Liver (tissue), 9 donors: ENCODE measurements around the gene GPR183. TPM values are rescaled to one million over a fixed set of nuclear protein-coding genes. Genes with fewer than 3 reads are reported as not detected.

Experiments used
- DNase-seq: peaks from one replicate; pipeline ENCODE4 v3.0.0-alpha.2; 2017; ENCODE audit warnings: low spot score
- H3K27ac ChIP-seq, 2 donors: one replicate each; pipeline ENCODE4 v1.7.0; 2013; ENCODE audit warnings: inconsistent platforms in 2 of 2, low read length in 2 of 2, control low read depth in 1 of 2, low read depth in 1 of 2, mild to moderate bottlenecking in 1 of 2
- H3K27me3 ChIP-seq, 4 donors: one replicate each; pipeline versions ENCODE4 v1.6.1 to v1.7.0; 2013; ENCODE audit warnings: low read length in 3 of 4, inconsistent platforms in 1 of 4, mild to moderate bottlenecking in 1 of 4, moderate library complexity in 1 of 4; ENCODE audit not compliant: control insufficient read depth in 4 of 4, insufficient read depth in 4 of 4
- H3K36me3 ChIP-seq, 4 donors: one replicate each; pipeline versions ENCODE4 v1.6.1 to v1.7.0; 2013; ENCODE audit warnings: low read length in 3 of 4, mild to moderate bottlenecking in 3 of 4, low read depth in 1 of 4, moderate library complexity in 1 of 4; ENCODE audit not compliant: control insufficient read depth in 4 of 4, insufficient read depth in 3 of 4
- H3K4me1 ChIP-seq, 4 donors: one replicate each; pipeline versions ENCODE4 v1.6.1 to v1.7.0; 2013; ENCODE audit warnings: low read length in 3 of 4, mild to moderate bottlenecking in 3 of 4, moderate library complexity in 1 of 4; ENCODE audit not compliant: control insufficient read depth in 4 of 4, insufficient read depth in 4 of 4
- H3K4me3 ChIP-seq, 3 donors: one replicate each; pipeline versions ENCODE4 v1.6.1 to v1.7.0; 2013; ENCODE audit warnings: low read length in 3 of 3, control low read depth in 1 of 3, low read depth in 1 of 3, mild to moderate bottlenecking in 1 of 3
- H3K9ac ChIP-seq, 2 donors: one replicate each; pipeline ENCODE4 v1.7.0; 2013; ENCODE audit warnings: low read length in 2 of 2, mild to moderate bottlenecking in 2 of 2, moderate library complexity in 2 of 2, control low read depth in 1 of 2, low read depth in 1 of 2
- H3K9me3 ChIP-seq, 4 donors: one replicate each; pipeline versions ENCODE4 v1.6.1 to v1.7.0; 2013; ENCODE audit warnings: low read length in 3 of 4; ENCODE audit not compliant: control insufficient read depth in 4 of 4
- ATF3 ChIP-seq: IDR thresholded peaks from 2 replicates; pipeline ENCODE4 v1.6.1; 2016; ENCODE audit warnings: antibody characterized with exemption
- EGR1 ChIP-seq, 2 donors: IDR thresholded peaks; 2 replicates each; pipeline ENCODE4 v1.6.1; 2016 to 2018; ENCODE audit warnings: antibody characterized with exemption in 2 of 2, low read depth in 2 of 2
- FOXA1 ChIP-seq: IDR thresholded peaks from 2 replicates; pipeline ENCODE4 v1.6.1; 2016; ENCODE audit warnings: antibody characterized with exemption
- FOXA2 ChIP-seq: IDR thresholded peaks from 2 replicates; pipeline ENCODE4 v1.6.1; 2016; ENCODE audit warnings: antibody characterized with exemption
- GABPA ChIP-seq, 2 donors: IDR thresholded peaks in 1 of 2; conservative IDR thresholded peaks in 1 of 2; 2 replicates each; pipeline ENCODE4 v1.6.1; 2016; ENCODE audit warnings: antibody characterized with exemption in 2 of 2, mild to moderate bottlenecking in 1 of 2, moderate library complexity in 1 of 2
- HNF4A ChIP-seq, 2 donors: conservative IDR thresholded peaks; 2 replicates each; pipeline ENCODE4 v1.6.1; 2016; ENCODE audit warnings: antibody characterized with exemption in 2 of 2, mild to moderate bottlenecking in 2 of 2
- HNF4G ChIP-seq: IDR thresholded peaks from 2 replicates; pipeline ENCODE4 v1.6.1; 2016; ENCODE audit warnings: antibody characterized with exemption
- JUND ChIP-seq, 2 donors: IDR thresholded peaks; 2 replicates each; pipeline ENCODE4 v1.6.1; 2016; ENCODE audit warnings: antibody characterized with exemption in 2 of 2
- MAX ChIP-seq: IDR thresholded peaks from 2 replicates; pipeline ENCODE4 v1.6.1; 2016; ENCODE audit warnings: antibody characterized with exemption
- NR2F2 ChIP-seq: IDR thresholded peaks from 2 replicates; pipeline ENCODE4 v1.6.1; 2016; ENCODE audit warnings: antibody characterized with exemption
- RAD21 ChIP-seq, 2 donors: IDR thresholded peaks; 2 replicates each; pipeline ENCODE4 v1.6.1; 2016; ENCODE audit warnings: antibody characterized with exemption in 2 of 2, mild to moderate bottlenecking in 2 of 2
- RXRA ChIP-seq, 2 donors: IDR thresholded peaks; 2 replicates each; pipeline ENCODE4 v1.6.1; 2017 to 2018; ENCODE audit warnings: antibody characterized with exemption in 2 of 2, mild to moderate bottlenecking in 1 of 2
- TAF1 ChIP-seq: conservative IDR thresholded peaks from 2 replicates; pipeline ENCODE4 v1.6.1; 2016; ENCODE audit warnings: antibody characterized with exemption, mild to moderate bottlenecking
- YY1 ChIP-seq: IDR thresholded peaks from 2 replicates; pipeline ENCODE4 v1.6.1; 2016; ENCODE audit warnings: antibody characterized with exemption, mild to moderate bottlenecking
- WGBS: extraction: QIAGEN DNeasy Blood & Tissue Kit; methylation state at CpG from one replicate; pipeline ENCODE4 v1.1.7; 2013; 5-methylcytosine and 5-hydroxymethylcytosine counted together
- polyA plus RNA-seq, 2 donors: library from polyadenylated mRNA; stranded (reverse) in 1 of 2; unstranded in 1 of 2; fragments of 200-250 nt in 1 of 2; fragments of >200 nt in 1 of 2; fragmentation: Nextera tagmentation in 1 of 2; extraction: Ambion mirVana in 1 of 2; gene quantifications; one replicate each; pipeline versions ENCODE4 v1.2.1 to v1.2.3, GENCODE V29; 2013 to 2015
- total RNA-seq, 2 donors: library from RNA; depleted of rRNA; stranded (reverse); fragments of >200 nt; gene quantifications; one replicate each; pipeline ENCODE4 v1.2.3, GENCODE V29; 2014
- TF ChIP-seq, protein P1 (sequence below): fragments of 150-350 bp; IDR thresholded peaks from 2 replicates; pipeline ENCODE4 v1.5.1; 2017; ENCODE audit warnings: improper control_type of control experiment, low read depth, low read length; ENCODE audit not compliant: missing input control
- TF ChIP-seq, protein P2 (sequence below): IDR thresholded peaks from 2 replicates; pipeline ENCODE4 v1.6.1; 2016; ENCODE audit warnings: antibody characterized with exemption, mild to moderate bottlenecking
- donor health status: healthy.
- donor health status: healthy.
- donor health status: healthy.
- donor health status: healthy.
- donor health status: healthy.

GPR183 gene
- total and polyA plus RNA-seq, 4 donors, result 0.89 to 4.3 (median 2.9) TPM

DNA sequence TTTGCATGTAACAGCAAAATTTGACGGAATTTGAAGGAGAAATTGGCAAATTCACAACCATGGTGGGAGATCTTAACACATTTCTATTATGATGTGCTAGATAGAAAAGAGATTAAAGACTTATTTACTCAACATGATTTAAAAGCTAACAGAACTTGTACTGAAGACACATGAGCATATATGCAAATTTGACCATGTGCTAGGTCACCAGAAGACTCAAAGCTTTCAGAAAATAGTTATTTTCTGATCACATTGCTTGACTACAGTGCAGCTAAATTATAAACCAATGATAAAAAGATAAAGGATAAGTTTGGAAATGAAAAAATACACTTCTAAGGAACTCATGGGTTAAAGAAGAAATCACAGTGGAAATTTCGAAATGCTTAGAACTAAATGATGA, 9.1 kb downstream of the GPR183 start:
- DNase-seq, result no peak
- no peaks in the 10 kb centered on the region for H3K27me3 ChIP-seq
- H3K27ac ChIP-seq, result no peak overlapping the region
- H3K9ac ChIP-seq, result no peak overlapping the region
- no peak overlapping the region for H3K4me3 ChIP-seq
- no peak for TF ChIP-seq YY1
- TF ChIP-seq RXRA (IDR thresholded peaks at IDR 0.05), result no peak
- TF ChIP-seq, protein P1, sequence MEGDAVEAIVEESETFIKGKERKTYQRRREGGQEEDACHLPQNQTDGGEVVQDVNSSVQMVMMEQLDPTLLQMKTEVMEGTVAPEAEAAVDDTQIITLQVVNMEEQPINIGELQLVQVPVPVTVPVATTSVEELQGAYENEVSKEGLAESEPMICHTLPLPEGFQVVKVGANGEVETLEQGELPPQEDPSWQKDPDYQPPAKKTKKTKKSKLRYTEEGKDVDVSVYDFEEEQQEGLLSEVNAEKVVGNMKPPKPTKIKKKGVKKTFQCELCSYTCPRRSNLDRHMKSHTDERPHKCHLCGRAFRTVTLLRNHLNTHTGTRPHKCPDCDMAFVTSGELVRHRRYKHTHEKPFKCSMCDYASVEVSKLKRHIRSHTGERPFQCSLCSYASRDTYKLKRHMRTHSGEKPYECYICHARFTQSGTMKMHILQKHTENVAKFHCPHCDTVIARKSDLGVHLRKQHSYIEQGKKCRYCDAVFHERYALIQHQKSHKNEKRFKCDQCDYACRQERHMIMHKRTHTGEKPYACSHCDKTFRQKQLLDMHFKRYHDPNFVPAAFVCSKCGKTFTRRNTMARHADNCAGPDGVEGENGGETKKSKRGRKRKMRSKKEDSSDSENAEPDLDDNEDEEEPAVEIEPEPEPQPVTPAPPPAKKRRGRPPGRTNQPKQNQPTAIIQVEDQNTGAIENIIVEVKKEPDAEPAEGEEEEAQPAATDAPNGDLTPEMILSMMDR, result no peak
- no peak for TF ChIP-seq NR2F2
- TF ChIP-seq GABPA (IDR thresholded peaks at IDR 0.05 in 1 of 2, conservative IDR thresholded peaks at IDR 0.05 in 1 of 2), result no peak
- no peaks in the 10 kb centered on the region for H3K9me3 ChIP-seq
- 88% methylated on average over 2 of the region's 2 CpGs for WGBS
- H3K36me3 ChIP-seq, result peaks cover 0 to 3% (median 0%) of the 10 kb centered on the region in 4 donors
- peaks cover 0 to 2% (median 0%) of the 10 kb centered on the region in 4 donors for H3K4me1 ChIP-seq

- Histone ChIP-seq H3K9ac (no peak overlapping the region), H3K4me3 (no peak overlapping the region), H3K36me3 (peaks cover 0 to 3% (median 0%) of the 10 kb centered on the region in 4 donors), H3K27me3 (no peaks in the 10 kb centered on the region), H3K27ac (no peak overlapping the region), H3K4me1 (peaks cover 0 to 2% (median 0%) of the 10 kb centered on the region in 4 donors), H3K9me3 (no peaks in the 10 kb centered on the region)
- TF ChIP-seq ATF3 (no peak), TAF1 (no peak), EGR1 (IDR thresholded peaks at IDR 0.05; ENCODE audit: low read depth in 2 of 2) (no peak), FOXA2 (no peak), MAX (no peak), HNF4G (no peak)
- no peak for DNase-seq
These were observed 9.9 kb downstream of the GPR183 start for GRCh38 chr13:99297331-99297730.

DNA sequence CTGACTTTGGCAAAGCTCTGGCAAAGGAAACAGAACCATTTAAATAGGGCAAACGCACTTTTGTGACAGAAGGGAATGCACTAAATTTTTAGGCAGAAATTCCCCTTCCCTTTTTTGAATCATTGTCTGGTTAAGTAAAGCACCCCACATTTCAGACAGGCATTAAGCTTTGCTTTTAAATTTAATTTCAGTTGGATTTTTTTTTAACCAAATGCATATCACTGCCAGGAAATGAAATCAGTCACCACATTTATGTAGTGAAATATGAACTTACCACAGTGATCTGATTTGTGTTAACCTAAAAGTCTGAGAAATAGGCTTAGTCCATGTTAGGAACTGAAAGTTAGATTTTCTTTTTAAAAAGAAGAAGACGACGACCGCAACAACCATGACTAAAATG, 10.8 kb downstream of the GPR183 start:
- DNase-seq, result no peak
- no peak overlapping the region for H3K9ac ChIP-seq
- no peaks in the 10 kb centered on the region for H3K9me3 ChIP-seq
- TF ChIP-seq GABPA (IDR thresholded peaks at IDR 0.05 in 1 of 2, conservative IDR thresholded peaks at IDR 0.05 in 1 of 2), result no peak
- TF ChIP-seq HNF4A (conservative IDR thresholded peaks at IDR 0.05), result no peak
- TF ChIP-seq TAF1, result no peak
- no peak for TF ChIP-seq JUND (IDR thresholded peaks at IDR 0.05)
- TF ChIP-seq RAD21 (IDR thresholded peaks at IDR 0.05), result no peak
- TF ChIP-seq, protein P2, sequence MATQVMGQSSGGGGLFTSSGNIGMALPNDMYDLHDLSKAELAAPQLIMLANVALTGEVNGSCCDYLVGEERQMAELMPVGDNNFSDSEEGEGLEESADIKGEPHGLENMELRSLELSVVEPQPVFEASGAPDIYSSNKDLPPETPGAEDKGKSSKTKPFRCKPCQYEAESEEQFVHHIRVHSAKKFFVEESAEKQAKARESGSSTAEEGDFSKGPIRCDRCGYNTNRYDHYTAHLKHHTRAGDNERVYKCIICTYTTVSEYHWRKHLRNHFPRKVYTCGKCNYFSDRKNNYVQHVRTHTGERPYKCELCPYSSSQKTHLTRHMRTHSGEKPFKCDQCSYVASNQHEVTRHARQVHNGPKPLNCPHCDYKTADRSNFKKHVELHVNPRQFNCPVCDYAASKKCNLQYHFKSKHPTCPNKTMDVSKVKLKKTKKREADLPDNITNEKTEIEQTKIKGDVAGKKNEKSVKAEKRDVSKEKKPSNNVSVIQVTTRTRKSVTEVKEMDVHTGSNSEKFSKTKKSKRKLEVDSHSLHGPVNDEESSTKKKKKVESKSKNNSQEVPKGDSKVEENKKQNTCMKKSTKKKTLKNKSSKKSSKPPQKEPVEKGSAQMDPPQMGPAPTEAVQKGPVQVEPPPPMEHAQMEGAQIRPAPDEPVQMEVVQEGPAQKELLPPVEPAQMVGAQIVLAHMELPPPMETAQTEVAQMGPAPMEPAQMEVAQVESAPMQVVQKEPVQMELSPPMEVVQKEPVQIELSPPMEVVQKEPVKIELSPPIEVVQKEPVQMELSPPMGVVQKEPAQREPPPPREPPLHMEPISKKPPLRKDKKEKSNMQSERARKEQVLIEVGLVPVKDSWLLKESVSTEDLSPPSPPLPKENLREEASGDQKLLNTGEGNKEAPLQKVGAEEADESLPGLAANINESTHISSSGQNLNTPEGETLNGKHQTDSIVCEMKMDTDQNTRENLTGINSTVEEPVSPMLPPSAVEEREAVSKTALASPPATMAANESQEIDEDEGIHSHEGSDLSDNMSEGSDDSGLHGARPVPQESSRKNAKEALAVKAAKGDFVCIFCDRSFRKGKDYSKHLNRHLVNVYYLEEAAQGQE, result no peak
- no peak for TF ChIP-seq HNF4G
- TF ChIP-seq FOXA1, result no peak
- no peaks in the 10 kb centered on the region for H3K27me3 ChIP-seq
- peaks cover 0 to 2% (median 0%) of the 10 kb centered on the region in 4 donors for H3K4me1 ChIP-seq
- WGBS, result 80% methylated on average over 4 of the region's 4 CpGs
- H3K27ac ChIP-seq, result no peak overlapping the region
- H3K4me3 ChIP-seq, result no peak overlapping the region
- peaks cover 0 to 3% (median 0%) of the 10 kb centered on the region in 4 donors for H3K36me3 ChIP-seq
